ENCODE measurements around the gene TADA3.

DNA sequence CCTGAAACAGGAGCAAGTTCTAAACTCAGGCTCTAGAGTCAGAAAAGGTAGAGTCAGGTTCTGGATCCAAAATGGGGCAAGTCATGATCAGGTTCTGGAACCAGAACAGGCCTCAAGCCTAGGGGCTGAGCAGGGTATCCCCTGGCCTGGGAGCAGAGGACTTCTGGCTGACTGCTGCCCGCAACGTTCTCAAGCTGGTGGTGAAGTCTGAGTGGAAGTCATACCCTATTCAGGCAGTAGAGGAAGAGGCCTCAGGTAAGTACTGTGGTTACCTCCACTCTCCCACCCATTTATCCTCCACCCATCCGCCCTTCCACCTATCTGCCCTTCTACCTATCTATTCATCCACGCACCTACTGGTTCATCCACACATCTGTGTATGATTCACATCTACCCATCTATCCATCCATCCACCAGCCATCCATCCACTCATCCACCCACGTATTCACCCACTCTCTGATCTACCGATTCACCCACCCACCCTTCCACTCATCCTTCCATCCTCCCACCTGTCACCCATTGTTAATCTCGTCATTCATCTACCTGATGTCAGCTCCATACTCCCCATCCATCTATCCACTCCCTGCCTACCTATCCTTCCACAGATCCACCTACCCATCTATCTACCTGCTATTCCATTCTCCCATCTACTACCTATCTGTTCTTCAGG is 26.5 kb upstream of the TADA3 start:
- no peak for TF ChIP-seq POLR2A (IDR thresholded peaks at IDR 0.05; ENCODE audit: low read depth, low read length)
- TF ChIP-seq POLR2AphosphoS5 (IDR thresholded peaks at IDR 0.05; ENCODE audit: low read depth, low read length) = no peak
